GM12878 (cell line): ENCODE measurements around the gene TNFRSF14. TPM values are rescaled to one million over a fixed set of nuclear protein-coding genes. Genes with fewer than 3 reads are reported as not detected.

ENCODE experiments used
- ATAC-seq: fragments of 200-7000 bp; cut with Tn5 transposase; 3 replicates; pipeline ENCODE4 v1.9.1; 2020; ENCODE audit warnings: mild to moderate bottlenecking, moderate library complexity
- BruUV-seq: library from RNA; stranded (reverse); fragments of 400-500 nt; replicated peaks from 2 replicates; lab custom pipeline; 2021; lab: Mats Ljungman, UMichigan
- CTCF ChIA-PET: fragments of 300-600 bp; sonication (Branson Sonifier 250); formaldehyde crosslinking; extraction: SDS; loops from one replicate; lab custom pipeline; 2021; ENCODE audit warnings: inconsistent platforms; lab: Yijun Ruan, JAX
- POLR2A ChIA-PET: fragments of 350-600 bp; formaldehyde crosslinking; extraction: SDS; loops from one replicate; lab custom pipeline; 2021; ENCODE audit warnings: inconsistent platforms; lab: Charles Lee
- RAD21 ChIA-PET: fragments of 300-600 bp; sonication (Branson Sonifier 250); formaldehyde crosslinking; loops from one replicate; lab custom pipeline; 2023; ENCODE audit warnings: antibody characterized with exemption; ENCODE audit not compliant: unreplicated experiment; lab: Charles Lee
- SMC1A ChIA-PET: fragments of 300-600 bp; sonication (Branson Sonifier 250); formaldehyde crosslinking; loops from one replicate; lab custom pipeline; 2023; ENCODE audit not compliant: unreplicated experiment, uncharacterized antibody; lab: Charles Lee
- DNase-seq: peaks from one replicate; pipeline ENCODE4 v3.0.0-alpha.2; 2011; ENCODE audit warnings: low read depth, low spot score
- FAIRE-seq: peaks from 3 replicates; lab custom pipeline; 2011; peaks lifted over from hg19 to GRCh38; lab: Jason Lieb, UNC
- H2AFZ ChIP-seq: 2 replicates; pipeline ENCODE4 v1.6.0; 2011; ENCODE audit warnings: low read depth, low read length, control low read depth; ENCODE audit not compliant: control insufficient read depth
- H3K27ac ChIP-seq: 2 replicates; pipeline ENCODE4 v1.5.1; 2011; ENCODE audit warnings: control low read depth; ENCODE audit not compliant: control insufficient read depth, insufficient read depth
- H3K27me3 ChIP-seq, 2 experiments: replicated peaks in 1 of 2; 2 replicates each; pipeline versions ENCODE4 v1.6.0 to v1.6.1; 2011; ENCODE audit warnings: low read length in 1 of 2; ENCODE audit not compliant: control insufficient read depth in 2 of 2, insufficient read depth in 2 of 2
- H3K36me3 ChIP-seq, 2 experiments: 2 replicates each; pipeline ENCODE4 v1.5.1; 2011; ENCODE audit warnings: low read length in 1 of 2; ENCODE audit not compliant: control insufficient read depth in 2 of 2, insufficient read depth in 2 of 2
- H3K4me1 ChIP-seq: 2 replicates; pipeline ENCODE4 v1.6.1; 2011; ENCODE audit warnings: mild to moderate bottlenecking, low read length, moderate library complexity, mixed read lengths; ENCODE audit not compliant: control insufficient read depth, insufficient read depth
- H3K4me2 ChIP-seq: 2 replicates; pipeline ENCODE4 v1.6.0; 2011; ENCODE audit warnings: control low read depth; ENCODE audit not compliant: control insufficient read depth, insufficient read depth
- H3K4me3 ChIP-seq: fragments of 200-600 bp; sonication (generic); 2 replicates; pipeline ENCODE4 v1.5.1; 2016
- H3K79me2 ChIP-seq: 2 replicates; pipeline ENCODE4 v1.6.0; 2011; ENCODE audit warnings: low read length; ENCODE audit not compliant: control insufficient read depth, insufficient read depth
- H3K9ac ChIP-seq: 2 replicates; pipeline ENCODE4 v1.8.0; 2011; ENCODE audit warnings: low read length, control low read depth, mixed read lengths; ENCODE audit not compliant: control insufficient read depth, insufficient read depth
- H3K9me3 ChIP-seq: replicated peaks from 3 replicates; pipeline ENCODE4 v1.5.1; 2011; ENCODE audit warnings: mild to moderate bottlenecking, low read length; ENCODE audit not compliant: control insufficient read depth, insufficient read depth
- H4K20me1 ChIP-seq: 2 replicates; pipeline ENCODE4 v1.6.0; 2011; ENCODE audit not compliant: control insufficient read depth, insufficient read depth
- BHLHE40 ChIP-seq, 2 experiments: fragments of 450-650 bp in 1 of 2; IDR thresholded peaks; 2 replicates each; pipeline ENCODE4 v1.6.1; 2011 to 2017; ENCODE audit warnings: low read depth in 2 of 2, borderline replicate concordance in 1 of 2, improper control_type of control experiment in 1 of 2, low read length in 1 of 2, mild to moderate bottlenecking in 1 of 2
- CBX5 ChIP-seq: sonication (generic); IDR thresholded peaks from 2 replicates; pipeline ENCODE4 v1.6.1; 2016; ENCODE audit warnings: low read depth, moderate library complexity, mild to moderate bottlenecking, inconsistent platforms
- CREB1 ChIP-seq: IDR thresholded peaks from 2 replicates; pipeline ENCODE4 v1.6.1; 2012; ENCODE audit warnings: low read depth, mild to moderate bottlenecking, inconsistent platforms
- E2F4 ChIP-seq: IDR thresholded peaks from 2 replicates; pipeline ENCODE4 v1.6.1; 2012; ENCODE audit warnings: low read depth, low read length, improper control_type of control experiment
- EZH2 ChIP-seq: IDR thresholded peaks from 2 replicates; pipeline ENCODE4 v1.6.1; 2012; ENCODE audit warnings: low read depth, mild to moderate bottlenecking, control low read depth, inconsistent platforms, low read length, borderline replicate concordance; ENCODE audit not compliant: control insufficient read depth
- GATAD2B ChIP-seq: fragments of 450-650 bp; conservative IDR thresholded peaks from 2 replicates; pipeline ENCODE4 v1.6.1; 2017; ENCODE audit warnings: low read depth, mild to moderate bottlenecking, moderate library complexity
- HDGF ChIP-seq: fragments of 450-650 bp; IDR thresholded peaks from 2 replicates; pipeline ENCODE4 v1.6.1; 2016; ENCODE audit warnings: antibody characterized with exemption
- KLF5 ChIP-seq: fragments of 450-650 bp; IDR thresholded peaks from 2 replicates; pipeline ENCODE4 v1.6.1; 2014; ENCODE audit warnings: mild to moderate bottlenecking; ENCODE audit not compliant: partially characterized antibody
- LARP7 ChIP-seq: fragments of 450-650 bp; IDR thresholded peaks from 2 replicates; pipeline ENCODE4 v1.6.1; 2017; ENCODE audit warnings: mild to moderate bottlenecking
- MEF2A ChIP-seq: IDR thresholded peaks from 2 replicates; pipeline ENCODE4 v1.6.1; 2011; ENCODE audit warnings: low read depth, mild to moderate bottlenecking, low read length, moderate library complexity; ENCODE audit not compliant: insufficient read depth
- RELA ChIP-seq: fragments of 450-650 bp; IDR thresholded peaks from 2 replicates; pipeline ENCODE4 v1.8.0; 2014; ENCODE audit warnings: borderline replicate concordance; ENCODE audit not compliant: partially characterized antibody
- RFX5 ChIP-seq: IDR thresholded peaks from 2 replicates; pipeline ENCODE4 v1.6.1; 2011; ENCODE audit warnings: low read depth, low read length, improper control_type of control experiment
- WGBS: methylation state at CpG from one replicate; pipeline ENCODE4 v1.1.6; 2016; ENCODE audit warnings: low lambda C conversion rate; ENCODE audit not compliant: insufficient replicate concordance, insufficient coverage; ENCODE audit errors: missing lambda C conversion rate; 5-methylcytosine and 5-hydroxymethylcytosine counted together
- in situ Hi-C: fragments of 300-500 bp; cut with MboI; formaldehyde crosslinking; loops from 9 replicates; pipeline ENCODE4 v1.14.3; 2018; ENCODE audit warnings: mixed read lengths
- intact Hi-C: fragments of 100-400 bp; cut with micrococcal nuclease; formaldehyde crosslinking; loops from one replicate; pipeline ENCODE4 v1.14.2; 2022; ENCODE audit not compliant: unreplicated experiment
- polyA plus RNA-seq, 11 experiments: library from polyadenylated mRNA; depleted of rRNA in 4 of 11; unstranded in 6 of 11; stranded (reverse) in 5 of 11; fragments of >200 nt; fragmentation: Nextera tagmentation in 4 of 11; fragmentation: Illumina TruSeq in 1 of 11; extraction: Ambion mirVana in 4 of 11; extraction: Trizol in 1 of 11; gene quantifications; 1 replicate in 1 of 11; 2 replicates in 10 of 11; pipeline versions ENCODE4 v1.2.1 to v1.2.3, GENCODE V29; 2011 to 2016; ENCODE audit warnings: inconsistent platforms in 2 of 11, missing spikeins in 2 of 11, low read depth in 1 of 11
- total RNA-seq, 4 experiments: library from RNA; depleted of rRNA in 3 of 4; stranded (reverse); fragments of >200 nt in 3 of 4; fragmentation: Illumina TruSeq in 1 of 4; extraction: Trizol in 1 of 4; gene quantifications; 2 replicates each; pipeline versions ENCODE4 v1.2.1 to v1.2.3, GENCODE V29; 2013 to 2021
- TF ChIP-seq, protein P1 (sequence below): fragments of 150-350 bp; IDR thresholded peaks from 2 replicates; pipeline ENCODE4 v1.6.1; 2016; ENCODE audit warnings: low read depth, low read length

The TNFRSF14 gene
- total and polyA plus RNA-seq, 10 of the 15 experiments (the other 5 are each of a cell fraction or from before 2014, with no cell fraction given): 0.43 to 114 (median 41.5) TPM

- TF ChIP-seq MEF2A: no peak
- TF ChIP-seq RELA: peak; percentile 30
- TF ChIP-seq E2F4: peak; percentile 55; the same call in 1 of the 2 replicates
- no peak for TF ChIP-seq CREB1
- peak; percentile 87 for TF ChIP-seq HDGF
- TF ChIP-seq, all 136 proteins: peak for 17
These were observed 30.2 kb downstream of the TNFRSF14 start, which contains the start of gene PRXL2B (continued) for GRCh38 chr1:2586154-2587070.

DNA sequence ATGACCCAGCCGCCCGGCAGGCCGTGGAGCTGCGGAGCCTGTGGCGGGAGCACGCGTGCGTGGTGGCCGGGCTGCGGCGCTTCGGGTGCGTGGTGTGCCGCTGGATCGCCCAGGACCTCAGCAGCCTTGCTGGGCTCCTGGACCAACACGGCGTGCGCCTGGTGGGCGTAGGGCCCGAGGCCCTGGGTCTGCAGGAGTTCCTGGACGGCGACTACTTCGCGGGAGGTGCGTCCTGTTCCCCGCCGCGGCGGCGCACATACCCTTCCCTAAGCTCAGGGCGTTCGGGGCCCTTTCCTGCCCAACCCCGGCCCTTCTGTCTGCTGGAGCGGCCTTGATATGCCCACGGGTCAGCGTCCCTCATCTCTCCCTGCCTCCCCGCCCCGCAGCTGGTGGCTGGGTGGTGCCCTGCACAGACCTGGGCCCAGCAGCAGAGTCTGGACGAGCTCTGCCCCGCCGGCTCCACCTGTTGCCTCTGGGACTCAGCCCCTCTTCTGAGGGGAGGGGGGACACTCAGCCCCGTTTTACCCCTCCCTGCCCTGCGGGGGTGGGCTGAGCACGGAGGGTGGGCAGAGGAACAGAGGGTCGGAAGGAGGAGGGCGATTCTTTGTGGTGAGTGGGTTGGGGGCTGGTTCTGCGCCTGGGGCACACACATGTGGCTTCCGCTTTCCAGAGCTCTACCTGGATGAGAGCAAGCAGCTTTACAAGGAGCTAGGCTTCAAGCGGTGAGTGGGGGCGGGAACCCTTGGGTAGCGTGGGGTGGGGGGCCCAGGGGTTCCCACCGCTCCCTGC is 31.1 kb downstream of the TNFRSF14 start:
- intact Hi-C loops (loop anchor here (2.0 kb wide), 1 partner anchor 56 kb away; no protein-coding TSS in a partner anchor), in situ Hi-C loops (no loop called here)
- Histone ChIP-seq H3K4me2 (peak overlapping the region; percentile 96), H3K4me1 (peaks cover 21% of the 10 kb centered on the region), H3K9me3 (no peaks in the 10 kb centered on the region), H2AFZ (peak overlapping the region; percentile 61), H3K27ac (no peak overlapping the region), H3K27me3 (no peaks in the 10 kb centered on the region), H3K9ac (peak overlapping the region; percentile 40; the same call in 1 of the 2 replicates), H3K79me2 (peaks cover 4% of the 10 kb centered on the region), H3K4me3 (peak overlapping the region; percentile 75), H3K36me3 (0 out of 4 replicates have a peak, but pooled peaks cover 0 to 2% of the 10 kb centered on the region in 2 experiments), H4K20me1 (no peaks in the 10 kb centered on the region)
- no peak for TF ChIP-seq RFX5
- TF ChIP-seq KLF5: no peak
- 0 out of 2 replicates have a peak, but pooled peaks have one; percentile 20 for TF ChIP-seq GATAD2B
- TF ChIP-seq BHLHE40 (IDR thresholded peaks at IDR 0.05; ENCODE audit: borderline replicate concordance in 1 of 2, low read depth in 2 of 2, low read length in 1 of 2): peak in 1 of 2 experiments; percentile 52; a peak in 1 of 4 replicates
- no peak for TF ChIP-seq EZH2
- 0 out of 2 replicates have a peak, but pooled peaks have one; percentile 40 for TF ChIP-seq LARP7
- TF ChIP-seq, protein P1, sequence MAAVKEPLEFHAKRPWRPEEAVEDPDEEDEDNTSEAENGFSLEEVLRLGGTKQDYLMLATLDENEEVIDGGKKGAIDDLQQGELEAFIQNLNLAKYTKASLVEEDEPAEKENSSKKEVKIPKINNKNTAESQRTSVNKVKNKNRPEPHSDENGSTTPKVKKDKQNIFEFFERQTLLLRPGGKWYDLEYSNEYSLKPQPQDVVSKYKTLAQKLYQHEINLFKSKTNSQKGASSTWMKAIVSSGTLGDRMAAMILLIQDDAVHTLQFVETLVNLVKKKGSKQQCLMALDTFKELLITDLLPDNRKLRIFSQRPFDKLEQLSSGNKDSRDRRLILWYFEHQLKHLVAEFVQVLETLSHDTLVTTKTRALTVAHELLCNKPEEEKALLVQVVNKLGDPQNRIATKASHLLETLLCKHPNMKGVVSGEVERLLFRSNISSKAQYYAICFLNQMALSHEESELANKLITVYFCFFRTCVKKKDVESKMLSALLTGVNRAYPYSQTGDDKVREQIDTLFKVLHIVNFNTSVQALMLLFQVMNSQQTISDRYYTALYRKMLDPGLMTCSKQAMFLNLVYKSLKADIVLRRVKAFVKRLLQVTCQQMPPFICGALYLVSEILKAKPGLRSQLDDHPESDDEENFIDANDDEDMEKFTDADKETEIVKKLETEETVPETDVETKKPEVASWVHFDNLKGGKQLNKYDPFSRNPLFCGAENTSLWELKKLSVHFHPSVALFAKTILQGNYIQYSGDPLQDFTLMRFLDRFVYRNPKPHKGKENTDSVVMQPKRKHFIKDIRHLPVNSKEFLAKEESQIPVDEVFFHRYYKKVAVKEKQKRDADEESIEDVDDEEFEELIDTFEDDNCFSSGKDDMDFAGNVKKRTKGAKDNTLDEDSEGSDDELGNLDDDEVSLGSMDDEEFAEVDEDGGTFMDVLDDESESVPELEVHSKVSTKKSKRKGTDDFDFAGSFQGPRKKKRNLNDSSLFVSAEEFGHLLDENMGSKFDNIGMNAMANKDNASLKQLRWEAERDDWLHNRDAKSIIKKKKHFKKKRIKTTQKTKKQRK: no peak
- no peak for TF ChIP-seq CBX5
- POLR2A ChIA-PET: interaction anchor here (0.6 to 6.5 kb wide), 6 partner anchors 8 to 61 kb away, joined by 3 to 61 read pairs (median 18); partner anchors contain the start of genes PANK4 and TNFRSF14
- RAD21 ChIA-PET: interaction anchor here (1.0 to 6.1 kb wide), 4 partner anchors 10 to 171 kb away, joined by 3 to 54 read pairs (median 20); partner anchors contain the start of gene TNFRSF14
- WGBS: 10% methylated on average over 23 of the region's 52 CpGs
- FAIRE-seq (no peak), DNase-seq (no peak), ATAC-seq (no peak)
- BruUV-seq: no TSS peak
- SMC1A ChIA-PET: interaction anchor here (1.7 kb wide), 1 partner anchor 57 kb away, joined by 3 read pairs; no protein-coding TSS in a partner anchor
- CTCF ChIA-PET: interaction anchor here (7.2 kb wide), 1 partner anchor 30 kb away, joined by 54 read pairs; the partner anchor contains the start of gene TNFRSF14
